Naive thymus-derived CD4-positive, alpha-beta T cell (primary cell): ENCODE data around the gene MYCL. TPM values are rescaled to one million over a fixed set of nuclear protein-coding genes. Genes with fewer than 3 reads are reported as not detected.

Source experiments
- ATAC-seq: fragments of 150-1000 bp; cut with Tn5 transposase; 2 replicates; pipeline ENCODE4 v1.10.0; 2021; ENCODE audit warnings: mild to moderate bottlenecking, moderate library complexity
- CTCF ChIA-PET: fragments of 350-600 bp; sonication (Branson Sonifier 250); formaldehyde crosslinking; loops from one replicate; lab custom pipeline; 2021; ENCODE audit warnings: antibody characterized with exemption; lab: Charles Lee
- POLR2A ChIA-PET: fragments of 350-600 bp; sonication (Branson Sonifier 250); formaldehyde crosslinking; loops from one replicate; lab custom pipeline; 2021; ENCODE audit warnings: antibody characterized with exemption, inconsistent platforms; lab: Charles Lee
- DNase-seq, 9 donors: peaks; one replicate each; pipeline versions ENCODE4 v3.0.0 to v3.0.0-alpha.2; 2020 to 2022; ENCODE audit warnings: mixed read lengths in 1 of 9
- H3K27ac ChIP-seq: one replicate; pipeline ENCODE4 v1.7.0; 2013; ENCODE audit warnings: mild to moderate bottlenecking, low read depth, low read length, moderate library complexity
- H3K27me3 ChIP-seq, 2 donors: one replicate each; pipeline ENCODE4 v1.7.0; 2013; ENCODE audit warnings: low read length in 2 of 2, mild to moderate bottlenecking in 2 of 2, moderate library complexity in 2 of 2; ENCODE audit not compliant: control insufficient read depth in 2 of 2, insufficient read depth in 2 of 2
- H3K36me3 ChIP-seq, 3 experiments: 1 replicate in 2 of 3; 2 replicates in 1 of 3; pipeline ENCODE4 v1.7.0; 2013; ENCODE audit warnings: low read length in 3 of 3, mild to moderate bottlenecking in 3 of 3, moderate library complexity in 1 of 3; ENCODE audit not compliant: insufficient read depth in 3 of 3, control insufficient read depth in 2 of 3
- H3K4me1 ChIP-seq, 2 donors: one replicate each; pipeline ENCODE4 v1.7.0; 2013; ENCODE audit warnings: low read length in 2 of 2, mild to moderate bottlenecking in 2 of 2, moderate library complexity in 1 of 2; ENCODE audit not compliant: control insufficient read depth in 2 of 2, insufficient read depth in 2 of 2
- H3K4me3 ChIP-seq: 2 replicates; pipeline ENCODE4 v1.7.0; 2013; ENCODE audit warnings: mild to moderate bottlenecking, low read length
- H3K9me3 ChIP-seq, 3 experiments: 1 replicate in 2 of 3; 2 replicates in 1 of 3; pipeline ENCODE4 v1.7.0; 2013; ENCODE audit warnings: low read length in 3 of 3; ENCODE audit not compliant: control insufficient read depth in 2 of 3
- H3K27ac Mint-ChIP-seq, 9 donors: one replicate each; pipeline ENCODE4 v1.8.0; 2020 to 2022; ENCODE audit warnings: mixed read lengths in 9 of 9, mild to moderate bottlenecking in 8 of 9, moderate library complexity in 5 of 9, inconsistent platforms in 2 of 9
- H3K27me3 Mint-ChIP-seq, 5 donors: one replicate each; pipeline ENCODE4 v1.8.0; 2021 to 2022; ENCODE audit warnings: mixed read lengths in 5 of 5, mild to moderate bottlenecking in 1 of 5
- H3K36me3 Mint-ChIP-seq, 5 donors: one replicate each; pipeline ENCODE4 v1.8.0; 2020 to 2022; ENCODE audit warnings: mixed read lengths in 5 of 5, mild to moderate bottlenecking in 3 of 5, inconsistent platforms in 1 of 5
- H3K4me1 Mint-ChIP-seq, 7 donors: one replicate each; pipeline ENCODE4 v1.8.0; 2020 to 2022; ENCODE audit warnings: mixed read lengths in 7 of 7, mild to moderate bottlenecking in 3 of 7, inconsistent platforms in 1 of 7
- H3K4me3 Mint-ChIP-seq, 10 donors: one replicate each; pipeline ENCODE4 v1.8.0; 2020 to 2022; ENCODE audit warnings: mild to moderate bottlenecking in 10 of 10, mixed read lengths in 10 of 10, moderate library complexity in 6 of 10, inconsistent platforms in 2 of 10
- H3K9me3 Mint-ChIP-seq, 11 donors: one replicate each; pipeline ENCODE4 v1.8.0; 2020 to 2022; ENCODE audit warnings: mixed read lengths in 11 of 11, mild to moderate bottlenecking in 4 of 11, inconsistent platforms in 1 of 11, moderate library complexity in 1 of 11
- intact Hi-C, 2 donors: fragments of 100-400 bp; cut with micrococcal nuclease; formaldehyde crosslinking; loops; one replicate each; pipeline ENCODE4 v1.15.1; 2023
- polyA plus RNA-seq, 2 donors: library from polyadenylated mRNA; unstranded; fragments of 300-500 nt; fragmentation: Illumina TruSeq; gene quantifications; one replicate each; pipeline ENCODE4 v1.2.3, GENCODE V29; 2021
- total RNA-seq, 6 experiments: library from RNA in 5 of 6; stranded (reverse) in 5 of 6; gene quantifications; 1 replicate in 5 of 6; 2 replicates in 1 of 6; pipeline ENCODE4 v1.2.3 and lab custom pipeline; 2021 to 2026

The MYCL gene
- total and polyA plus RNA-seq, 7 experiments from 2014 or later, result 0.05 to 8.1 (median 0.46) TPM; not detected in 2

GRCh38 chr1:39907528-39908453, 6.1 kb upstream of the MYCL start:
- peaks cover 0 to 7% (median 5%) of the 10 kb centered on the region in 3 experiments for H3K9me3 ChIP-seq
- peaks cover 0 to 28% (median 15%) of the 10 kb centered on the region in 11 donors for H3K9me3 Mint-ChIP-seq
- peaks cover 0 to 2% (median 0%) of the 10 kb centered on the region in 7 donors for H3K4me1 Mint-ChIP-seq
- H3K27ac Mint-ChIP-seq, result no peak overlapping the region
- intact Hi-C loops, result no loop called here
- peaks cover 6 to 11% (median 7%) of the 10 kb centered on the region in 5 donors for H3K36me3 Mint-ChIP-seq
- peak; percentile 61 for ATAC-seq
- H3K4me1 ChIP-seq, result no peaks in the 10 kb centered on the region
- H3K4me3 ChIP-seq, result no peak overlapping the region
- no peak for DNase-seq
- no peaks in the 10 kb centered on the region for H3K36me3 ChIP-seq
- H3K4me3 Mint-ChIP-seq, result no peak overlapping the region
- peaks cover 54 to 64% (median 58%) of the 10 kb centered on the region in 5 donors for H3K27me3 Mint-ChIP-seq
- no peak overlapping the region for H3K27ac ChIP-seq
- ChIA-PET CTCF (interaction anchor here (0.5 to 2.0 kb wide), 4 partner anchors 10 to 198 kb away, joined by 3 to 5 read pairs (median 4); no protein-coding TSS in a partner anchor), POLR2A (no interaction called here)
- H3K27me3 ChIP-seq, result no peaks in the 10 kb centered on the region

GRCh38 chr1:39905172-39905571, 3.5 kb upstream of the MYCL start:
- H3K36me3 Mint-ChIP-seq, result peaks cover 4 to 11% (median 6%) of the 10 kb centered on the region in 5 donors
- ChIA-PET CTCF (interaction anchor here (0.6 kb wide), 1 partner anchor 145 kb away, joined by 5 read pairs; no protein-coding TSS in a partner anchor), POLR2A (no interaction called here)
- DNase-seq, result no peak
- peaks cover 0 to 28% (median 15%) of the 10 kb centered on the region in 11 donors for H3K9me3 Mint-ChIP-seq
- Histone ChIP-seq H3K36me3 (no peaks in the 10 kb centered on the region), H3K27me3 (no peaks in the 10 kb centered on the region), H3K27ac (no peak overlapping the region), H3K4me1 (peaks cover 0 to 8% of the 10 kb centered on the region in 2 donors), H3K9me3 (peaks cover 0 to 7% (median 5%) of the 10 kb centered on the region in 3 experiments), H3K4me3 (no peak overlapping the region)
- intact Hi-C loops, result no loop called here
- ATAC-seq, result no peak
- peaks cover 59 to 66% (median 61%) of the 10 kb centered on the region in 5 donors for H3K27me3 Mint-ChIP-seq
- no peak overlapping the region for H3K4me3 Mint-ChIP-seq
- peaks cover 0 to 7% (median 4%) of the 10 kb centered on the region in 7 donors for H3K4me1 Mint-ChIP-seq
- no peak overlapping the region for H3K27ac Mint-ChIP-seq

DNA sequence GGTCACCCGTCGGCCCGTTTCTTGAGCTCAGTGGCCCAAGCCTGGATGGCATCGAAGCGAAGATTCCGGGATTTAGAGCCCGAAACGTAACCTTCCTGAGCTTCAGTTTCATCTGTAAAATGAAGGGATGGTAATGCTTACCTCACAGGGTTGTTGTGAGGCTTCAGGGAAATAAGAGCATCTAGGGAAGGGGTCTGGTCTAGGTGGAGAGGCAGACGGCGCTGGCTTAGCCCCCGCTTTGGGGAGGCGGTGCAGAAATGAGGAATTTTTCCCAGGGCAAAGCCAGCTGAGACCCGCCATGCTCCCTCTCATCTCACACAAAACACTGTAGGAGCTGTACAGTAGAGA, 717 bp upstream of the MYCL start:
- no peak for ATAC-seq
- Mint-ChIP-seq H3K27ac (no peak overlapping the region), H3K4me3 (peak overlapping the region; percentile 66 to 82 (median 78)), H3K4me1 (peaks cover 0 to 10% (median 7%) of the 10 kb centered on the region in 7 donors), H3K27me3 (peaks cover 53 to 74% (median 57%) of the 10 kb centered on the region in 5 donors), H3K36me3 (no peaks in the 10 kb centered on the region), H3K9me3 (peaks cover 0 to 2% (median under 1%) of the 10 kb centered on the region in 11 donors)
- Histone ChIP-seq H3K9me3 (no peaks in the 10 kb centered on the region), H3K36me3 (no peaks in the 10 kb centered on the region), H3K4me1 (peaks cover 0 to 8% of the 10 kb centered on the region in 2 donors), H3K27ac (no peak overlapping the region), H3K4me3 (peak overlapping the region; percentile 66), H3K27me3 (peaks cover 0 to 5% of the 10 kb centered on the region in 2 donors)
- DNase-seq, result no peak
- intact Hi-C loops, result loop anchor here (1.0 to 5.0 kb wide), 8 partner anchors 19 to 296 kb away; partner anchors contain the start of genes TRIT1 (in 2 of the 2) and HPCAL4 (in 1 of the 2)
- ChIA-PET CTCF (interaction anchor here (0.6 to 6.5 kb wide), 16 partner anchors 9 to 297 kb away, joined by 3 to 67 read pairs (median 4); no protein-coding TSS in a partner anchor), POLR2A (interaction anchor here (0.7 to 2.4 kb wide), 2 partner anchors 22 to 85 kb away, joined by 3 to 11 read pairs; no protein-coding TSS in a partner anchor)

DNA sequence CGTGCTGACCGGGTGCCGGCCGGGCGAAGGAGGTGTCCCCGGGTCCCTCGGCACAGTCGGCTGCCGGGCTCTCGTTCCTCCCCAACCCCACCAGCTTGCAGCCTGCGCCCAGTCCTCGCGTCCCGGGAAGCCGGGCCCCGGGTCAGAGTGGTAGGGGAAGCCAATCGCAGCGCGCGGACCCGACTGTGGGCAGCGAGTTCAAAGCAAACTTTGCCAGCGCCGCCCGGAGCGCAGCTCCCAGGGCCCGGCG, 328 bp downstream of the MYCL start:
- peak overlapping the region in 4 of 10 donors; percentile 41 to 81 (median 52) for H3K4me3 Mint-ChIP-seq
- ATAC-seq, result peak; percentile 26
- intact Hi-C loops, result loop anchor here (5.0 kb wide), 2 partner anchors 131 to 209 kb away; partner anchors contain the start of gene HPCAL4 (in 1 of the 2)

DNA sequence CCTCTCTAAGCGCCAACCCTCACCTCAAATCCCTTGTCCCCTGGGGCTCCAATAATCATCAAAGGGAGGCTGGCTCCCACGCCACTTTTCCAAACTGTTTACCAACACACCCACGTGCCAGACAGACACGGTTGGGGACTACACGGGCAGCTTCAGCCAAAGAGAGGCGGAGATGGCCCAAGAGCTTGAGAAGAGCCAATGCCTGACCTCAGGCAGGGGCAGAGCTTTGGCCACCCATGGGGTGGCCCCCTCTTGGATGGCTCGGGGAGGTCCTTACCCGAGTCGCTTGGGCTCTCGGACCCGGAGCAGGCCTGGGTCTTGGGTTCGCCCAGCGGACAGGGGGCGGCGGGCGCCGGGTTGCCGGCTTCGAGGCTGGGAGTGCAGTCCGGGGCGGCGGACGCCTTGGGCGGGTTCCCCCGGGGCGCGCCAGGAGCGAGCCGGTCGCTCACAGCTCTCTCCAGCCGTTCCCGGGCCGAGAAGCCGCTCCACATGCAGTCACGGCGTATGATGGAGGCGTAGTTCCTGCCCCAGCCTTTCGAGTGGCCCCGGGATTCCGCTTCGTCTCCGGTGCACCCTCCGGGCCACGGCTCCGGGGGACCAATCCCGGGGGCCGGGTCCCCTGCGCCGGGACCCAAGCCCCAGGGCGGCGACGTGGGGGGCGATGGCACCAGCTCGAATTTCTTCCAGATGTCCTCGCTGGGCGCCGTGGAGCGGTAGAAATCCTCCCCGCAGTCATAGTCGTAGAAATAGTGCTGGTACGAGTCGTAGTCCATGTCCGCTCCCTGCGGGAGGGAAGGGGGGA, 854 bp downstream of the MYCL start:
- no peaks in the 10 kb centered on the region for H3K36me3 Mint-ChIP-seq
- peaks cover 0 to 2% (median 0%) of the 10 kb centered on the region in 11 donors for H3K9me3 Mint-ChIP-seq
- no peak overlapping the region for H3K27ac ChIP-seq
- peaks cover 42 to 75% (median 45%) of the 10 kb centered on the region in 5 donors for H3K27me3 Mint-ChIP-seq
- DNase-seq, result peak in 5 of 9 donors; percentile 4 to 31 (median 8)
- peak; percentile 18 for ATAC-seq
- intact Hi-C loops, result loop anchor here (5.0 kb wide), 2 partner anchors 131 to 209 kb away; partner anchors contain the start of gene HPCAL4 (in 1 of the 2)
- ChIA-PET CTCF (interaction anchor here (0.7 to 6.5 kb wide), 2 partner anchors 18 to 84 kb away, joined by 3 to 67 read pairs; no protein-coding TSS in a partner anchor), POLR2A (interaction anchor here (2.4 kb wide), 1 partner anchor 84 kb away, joined by 11 read pairs; no protein-coding TSS in a partner anchor)
- no peak overlapping the region for H3K27ac Mint-ChIP-seq
- H3K36me3 ChIP-seq, result no peaks in the 10 kb centered on the region
- H3K4me3 Mint-ChIP-seq, result peak overlapping the region; percentile 43 to 81 (median 71)
- peaks cover 0 to 10% (median 7%) of the 10 kb centered on the region in 7 donors for H3K4me1 Mint-ChIP-seq
- peaks cover 0 to 8% of the 10 kb centered on the region in 2 donors for H3K4me1 ChIP-seq
- no peaks in the 10 kb centered on the region for H3K9me3 ChIP-seq
- peaks cover 0 to 5% of the 10 kb centered on the region in 2 donors for H3K27me3 ChIP-seq
- H3K4me3 ChIP-seq, result peak overlapping the region; percentile 24

More for the DNA sequence above, 328 bp downstream of the MYCL start:
- Mint-ChIP-seq H3K9me3 (peaks cover 0 to 2% (median 0%) of the 10 kb centered on the region in 11 donors), H3K4me1 (peaks cover 0 to 10% (median 7%) of the 10 kb centered on the region in 7 donors), H3K36me3 (no peaks in the 10 kb centered on the region), H3K27ac (no peak overlapping the region), H3K27me3 (peaks cover 44 to 75% (median 47%) of the 10 kb centered on the region in 5 donors)
- Histone ChIP-seq H3K9me3 (no peaks in the 10 kb centered on the region), H3K36me3 (no peaks in the 10 kb centered on the region), H3K4me3 (peak overlapping the region; percentile 24), H3K27ac (no peak overlapping the region), H3K27me3 (peaks cover 0 to 5% of the 10 kb centered on the region in 2 donors), H3K4me1 (peaks cover 0 to 8% of the 10 kb centered on the region in 2 donors)
- peak in 3 of 9 donors; percentile 8 to 25 (median 16) for DNase-seq
- ChIA-PET CTCF (interaction anchor here (0.6 to 6.5 kb wide), 3 partner anchors 71 to 823 kb away, joined by 3 to 67 read pairs (median 8); no protein-coding TSS in a partner anchor), POLR2A (interaction anchor here (2.4 kb wide), 1 partner anchor 84 kb away, joined by 11 read pairs; no protein-coding TSS in a partner anchor)
